Ureter (tissue), 1 donor: Measurements from ENCODE around the gene NPIPA7. TPM values are rescaled to one million over a fixed set of nuclear protein-coding genes. Genes with fewer than 3 reads are reported as not detected.
"Not testable (repeated sequence)": the region's sequence is repeated elsewhere in the genome, so short reads cannot be mapped to it uniquely, and the experiment has no call there.

Experiments used
- DNase-seq: peaks from one replicate; pipeline ENCODE4 v3.0.0-alpha.2; 2020; ENCODE audit warnings: low spot score
- total RNA-seq: library from RNA; stranded (reverse); gene quantifications from one replicate; pipeline ENCODE4 v1.2.4, GENCODE V29; 2023
- donor health status: DM: yes; HTN: yes; CAD: no.

NPIPA7 gene
- total RNA-seq, 1 donor from 2014 or later, result 15.3 TPM

GRCh38 chr16:16417914-16418544 is 39.1 kb downstream of the NPIPA7 start:
- not testable (repeated sequence) for DNase-seq

- DNase-seq, result not testable (repeated sequence)
Observed at GRCh38 chr16:16420515-16420914, 41.6 kb downstream of the NPIPA7 start.

- DNase-seq, result not testable (repeated sequence)
Observed at GRCh38 chr16:16425146-16425545, 46.2 kb downstream of the NPIPA7 start.

- DNase-seq, result not testable (repeated sequence)
Observed at GRCh38 chr16:16431135-16431534, 52.2 kb downstream of the NPIPA7 start.

GRCh38 chr16:16434711-16435110 is 55.8 kb downstream of the NPIPA7 start:
- not testable (repeated sequence) for DNase-seq

GRCh38 chr16:16441401-16441800 is 62.5 kb downstream of the NPIPA7 start:
- not testable (repeated sequence) for DNase-seq

Other genes starting within 250 kb of the NPIPA7 start
- gene ABCC6, start 155.6 kb upstream of the NPIPA7 start, total RNA-seq, result 0.29 TPM
- gene NOMO3, start 146.6 kb upstream of the NPIPA7 start, total RNA-seq, result 56.6 TPM